GM21529 (cell line): ENCODE data around the gene MEPCE.
A peak's percentile ranks its signal among the peaks of the same experiment; 100 is the strongest.
"Not testable (repeated sequence)": the region's sequence is repeated elsewhere in the genome, so short reads cannot be mapped to it uniquely, and the experiment has no call there.

Experiments used
- ATAC-seq: cut with Tn5 transposase; IDR thresholded peaks from one replicate; pipeline ENCODE4 v1.9.1; 2021; ENCODE audit not compliant: unreplicated experiment

MEPCE gene

GRCh38 chr7:100433592-100434296 is 4.1 kb downstream of the MEPCE start:
- no peak for ATAC-seq

DNA sequence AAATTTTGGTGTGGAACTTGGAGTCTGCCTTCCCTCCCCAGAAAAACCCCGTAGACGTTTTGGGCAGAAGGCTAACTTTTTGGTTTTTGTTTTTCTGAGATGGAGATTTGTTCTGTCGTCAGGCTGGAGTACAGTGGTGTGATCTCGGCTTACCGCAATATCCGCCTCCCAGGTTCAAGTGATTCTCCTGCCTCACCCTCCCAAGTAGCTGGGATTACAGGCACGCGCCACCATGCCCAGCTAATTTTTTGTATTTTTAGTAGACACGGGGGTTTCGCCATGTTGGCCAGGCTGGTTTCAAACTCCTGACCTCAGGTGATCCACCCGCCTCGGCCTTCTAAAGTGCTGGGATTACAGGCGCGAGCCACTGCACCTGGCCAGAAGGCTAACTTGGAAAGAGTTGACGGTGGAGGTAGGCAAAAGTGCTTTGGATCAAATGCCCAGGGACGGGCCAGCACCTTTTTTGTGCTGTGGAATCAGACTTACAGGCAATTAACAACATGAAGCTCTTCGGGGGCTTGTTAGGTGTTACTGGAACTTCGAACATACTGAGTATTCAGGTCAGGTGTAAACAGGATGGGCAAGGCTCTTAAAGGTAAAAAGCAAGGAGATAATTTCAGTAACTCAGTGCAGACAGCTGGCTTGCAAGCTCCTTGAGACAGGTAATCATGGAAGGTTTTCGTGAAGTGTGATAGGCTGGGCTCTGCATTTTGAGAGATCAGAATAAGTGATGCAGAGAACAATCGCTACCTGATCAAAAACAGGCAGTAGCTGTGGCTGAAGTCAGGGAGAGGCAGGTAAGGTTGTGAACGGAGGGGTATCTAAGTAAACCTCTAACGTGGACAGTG is 4.9 kb downstream of the MEPCE start:
- no peak for ATAC-seq

- peak; percentile 29 for ATAC-seq
These were observed 6.0 kb downstream of the MEPCE start for GRCh38 chr7:100435401-100436304.

DNA sequence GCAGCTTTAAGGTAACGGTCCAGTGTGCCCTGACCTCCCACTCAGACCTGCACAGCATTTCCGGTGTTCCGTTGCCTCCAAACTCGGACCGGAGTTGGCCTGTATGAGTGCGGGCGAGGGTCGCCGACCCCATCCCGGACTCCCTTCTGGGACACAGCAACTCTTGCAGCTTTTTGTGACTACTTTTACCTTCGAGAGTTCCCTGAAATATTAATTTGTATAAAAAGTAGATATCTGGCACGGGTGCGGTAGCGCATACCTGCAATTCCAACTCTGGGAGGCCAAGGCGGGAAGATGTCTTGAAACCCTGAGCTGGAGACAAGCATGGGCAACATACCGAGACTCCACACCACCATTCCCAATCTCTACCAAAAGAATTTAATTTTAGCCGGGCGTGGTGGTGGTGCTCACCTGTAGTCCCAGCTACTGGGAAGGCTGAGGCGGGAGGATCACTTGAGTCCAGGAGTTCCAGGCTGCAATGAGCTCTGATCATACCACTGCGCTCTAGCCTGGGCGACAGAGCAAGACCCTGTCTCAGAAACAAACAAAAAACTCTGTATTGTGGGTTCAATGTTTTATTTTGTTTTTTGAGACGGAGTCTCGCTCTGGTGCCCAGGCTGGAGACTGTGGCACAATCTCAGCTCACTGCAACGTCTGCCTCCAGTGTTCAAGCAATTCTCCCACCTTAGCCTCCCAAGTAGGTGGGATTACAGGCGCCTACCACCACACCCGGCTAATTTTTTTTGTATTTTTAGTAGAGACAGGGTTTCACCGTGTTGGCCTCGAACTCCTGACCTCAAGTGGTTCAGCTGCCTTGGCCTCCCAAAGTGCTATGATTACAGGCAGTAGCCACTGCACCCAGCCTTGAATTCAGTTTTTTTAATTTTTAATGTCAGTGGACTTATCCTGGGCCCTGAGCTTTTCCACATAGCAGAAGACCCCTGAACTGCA is 7.8 kb downstream of the MEPCE start:
- no peak for ATAC-seq

DNA sequence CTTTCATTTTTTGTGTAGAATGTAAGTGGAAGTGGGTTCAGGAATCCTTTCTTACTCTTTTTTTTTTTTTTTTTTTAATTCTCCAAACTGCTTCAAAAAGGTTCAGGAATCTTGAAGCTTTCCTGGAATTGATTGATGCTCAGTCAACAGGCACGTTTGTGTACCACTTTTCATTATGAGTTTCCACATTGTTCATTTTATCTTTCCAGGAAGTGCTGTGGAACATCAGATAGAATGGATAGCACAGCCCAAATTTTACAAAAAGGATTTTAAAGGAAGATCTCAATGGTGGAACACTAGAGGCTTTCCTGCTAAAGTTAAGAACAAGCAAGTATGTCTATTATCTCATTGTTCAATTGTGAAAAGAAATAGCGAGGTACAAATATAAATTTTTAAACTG is 8.5 kb downstream of the MEPCE start:
- no peak for ATAC-seq

- ATAC-seq: not testable (repeated sequence)
These were observed 9.1 kb downstream of the MEPCE start for GRCh38 chr7:100438731-100439130.

- ATAC-seq: not testable (repeated sequence)
These were observed 9.6 kb downstream of the MEPCE start for GRCh38 chr7:100439244-100439643.

GRCh38 chr7:100441641-100442535 is 12.3 kb downstream of the MEPCE start:
- ATAC-seq: no peak

- ATAC-seq: no peak
These were observed 13.6 kb downstream of the MEPCE start for GRCh38 chr7:100443096-100443840.

- ATAC-seq: no peak
These were observed 15.0 kb downstream of the MEPCE start for GRCh38 chr7:100444311-100445278.

DNA sequence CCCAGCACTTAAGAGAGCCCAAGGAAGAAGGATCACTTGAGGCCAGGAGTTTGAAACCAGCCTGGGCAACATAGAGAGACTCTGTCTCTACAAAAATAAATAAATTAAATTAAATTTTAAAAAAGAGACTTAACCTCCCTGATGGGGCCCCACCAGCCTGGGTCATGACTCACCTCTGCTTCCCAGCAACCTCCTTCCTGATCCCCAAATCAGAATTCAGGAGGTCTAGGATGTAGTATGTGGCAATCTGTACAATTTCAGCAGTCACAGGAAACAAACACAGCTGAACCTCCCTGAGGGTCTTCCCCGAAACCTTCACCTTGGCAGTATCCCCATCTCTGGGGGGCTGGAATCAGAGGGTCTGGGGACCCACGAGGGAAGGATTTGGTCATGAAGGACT is 16.4 kb downstream of the MEPCE start:
- ATAC-seq: no peak

- ATAC-seq: not testable (repeated sequence)
These were observed 17.7 kb downstream of the MEPCE start for GRCh38 chr7:100447363-100447762.

- ATAC-seq: no peak
These were observed 19.7 kb downstream of the MEPCE start for GRCh38 chr7:100449190-100449795.

GRCh38 chr7:100452513-100452912 is 22.9 kb downstream of the MEPCE start:
- no peak for ATAC-seq

- not testable (repeated sequence) for ATAC-seq
These were observed 24.2 kb downstream of the MEPCE start for GRCh38 chr7:100453854-100454253.

- ATAC-seq: no peak
These were observed 25.6 kb downstream of the MEPCE start for GRCh38 chr7:100455206-100455605.

GRCh38 chr7:100456562-100456961 is 26.9 kb downstream of the MEPCE start:
- ATAC-seq: no peak
